H9 (cell line): ENCODE results near the gene PITX3. TPM values are rescaled to one million over a fixed set of nuclear protein-coding genes. Genes with fewer than 3 reads are reported as not detected.

Source experiments
- DNase-seq: peaks from one replicate; pipeline ENCODE4 v3.0.0-alpha.2; 2017
- H2AFZ ChIP-seq: one replicate; pipeline ENCODE4 v1.6.1; 2013; ENCODE audit warnings: mild to moderate bottlenecking, low read length, control low read depth, moderate library complexity
- H2AK5ac ChIP-seq: 2 replicates; pipeline ENCODE4 v1.6.1; 2013; ENCODE audit warnings: low read length, control low read depth, mixed read lengths; ENCODE audit not compliant: insufficient read length
- H2BK120ac ChIP-seq: one replicate; pipeline ENCODE4 v1.6.1; 2013; ENCODE audit warnings: low read depth, mild to moderate bottlenecking, low read length, control low read depth, inconsistent platforms; ENCODE audit not compliant: poor library complexity, severe bottlenecking
- H2BK12ac ChIP-seq: 2 replicates; pipeline ENCODE4 v1.6.1; 2013; ENCODE audit warnings: low read length, control low read depth, mixed read lengths, low read depth; ENCODE audit not compliant: insufficient read length
- H2BK15ac ChIP-seq: 2 replicates; pipeline ENCODE4 v1.6.1; 2013; ENCODE audit warnings: low read depth, low read length, control low read depth
- H2BK20ac ChIP-seq: one replicate; pipeline ENCODE4 v1.6.1; 2013; ENCODE audit warnings: low read depth, mild to moderate bottlenecking, low read length, control low read depth, inconsistent platforms; ENCODE audit not compliant: poor library complexity, severe bottlenecking
- H2BK5ac ChIP-seq: 2 replicates; pipeline ENCODE4 v1.6.1; 2013; ENCODE audit warnings: low read length, control low read depth, mixed read lengths; ENCODE audit not compliant: insufficient read length
- H3K14ac ChIP-seq: 2 replicates; pipeline ENCODE4 v1.6.1; 2013; ENCODE audit warnings: low read length, control low read depth; ENCODE audit not compliant: insufficient read depth
- H3K18ac ChIP-seq: 2 replicates; pipeline ENCODE4 v1.6.1; 2013; ENCODE audit warnings: low read depth, mild to moderate bottlenecking, mixed read lengths, low read length, control low read depth; ENCODE audit not compliant: insufficient read length
- H3K23ac ChIP-seq: 2 replicates; pipeline ENCODE4 v1.6.1; 2013; ENCODE audit warnings: low read length, control low read depth, mixed read lengths, low read depth; ENCODE audit not compliant: insufficient read length
- H3K23me2 ChIP-seq: 2 replicates; pipeline ENCODE4 v1.6.1; 2013; ENCODE audit warnings: low read depth, mild to moderate bottlenecking, mixed read lengths, low read length, control low read depth; ENCODE audit not compliant: insufficient read length, poor library complexity, severe bottlenecking
- H3K27ac ChIP-seq: 2 replicates; pipeline ENCODE4 v1.5.1; 2013; ENCODE audit warnings: low read length, control low read depth, mixed read lengths, low read depth; ENCODE audit not compliant: insufficient read length
- H3K27me3 ChIP-seq: 2 replicates; pipeline ENCODE4 v1.6.1; 2013; ENCODE audit warnings: low read length, control low read depth, inconsistent platforms; ENCODE audit not compliant: insufficient read depth
- H3K4ac ChIP-seq: 2 replicates; pipeline ENCODE4 v1.6.1; 2013; ENCODE audit warnings: low read depth, mild to moderate bottlenecking, control low read depth, inconsistent platforms, low read length, moderate library complexity
- H3K4me1 ChIP-seq: 2 replicates; pipeline ENCODE4 v1.6.1; 2013; ENCODE audit warnings: low read length, control low read depth, inconsistent platforms; ENCODE audit not compliant: insufficient read depth
- H3K4me2 ChIP-seq: 2 replicates; pipeline ENCODE4 v1.6.1; 2013; ENCODE audit warnings: low read length, control low read depth, mixed read lengths; ENCODE audit not compliant: insufficient read length, insufficient read depth
- H3K56ac ChIP-seq: 2 replicates; pipeline ENCODE4 v1.6.1; 2013; ENCODE audit warnings: low read depth, mild to moderate bottlenecking, mixed read lengths, low read length, control low read depth; ENCODE audit not compliant: insufficient read length
- H3K79me1 ChIP-seq: 2 replicates; pipeline ENCODE4 v1.6.1; 2013; ENCODE audit warnings: low read depth, mild to moderate bottlenecking, moderate library complexity, low read length, control low read depth, inconsistent platforms; ENCODE audit not compliant: insufficient read depth, poor library complexity, severe bottlenecking
- H3K79me2 ChIP-seq: 2 replicates; pipeline ENCODE4 v1.6.1; 2013; ENCODE audit warnings: low read length, control low read depth, inconsistent platforms; ENCODE audit not compliant: insufficient read depth
- H3K9ac ChIP-seq: 2 replicates; pipeline ENCODE4 v1.6.1; 2013; ENCODE audit warnings: low read length, control low read depth, mixed read lengths; ENCODE audit not compliant: insufficient read length; ENCODE audit errors: extremely low read depth
- H3K9me3 ChIP-seq: one replicate; pipeline ENCODE4 v1.6.1; 2013; ENCODE audit warnings: low read depth, low read length, inconsistent platforms; ENCODE audit not compliant: control insufficient read depth
- H3T11ph ChIP-seq: one replicate; pipeline ENCODE4 v1.6.1; 2013; ENCODE audit warnings: mild to moderate bottlenecking, low read length, control low read depth, inconsistent platforms
- H4K20me1 ChIP-seq: one replicate; pipeline ENCODE4 v1.6.1; 2013; ENCODE audit not compliant: control insufficient read depth, insufficient read length, insufficient read depth
- H4K5ac ChIP-seq: 2 replicates; pipeline ENCODE4 v1.6.1; 2013; ENCODE audit warnings: low read depth, mild to moderate bottlenecking, mixed read lengths, low read length, control low read depth; ENCODE audit not compliant: insufficient read length
- H4K8ac ChIP-seq: replicated peaks from 2 replicates; pipeline ENCODE4 v1.6.1; 2013; ENCODE audit warnings: low read length, control low read depth, mixed read lengths, low read depth; ENCODE audit not compliant: insufficient read length
- H4K91ac ChIP-seq: 2 replicates; pipeline ENCODE4 v1.6.1; 2013; ENCODE audit warnings: low read depth, mild to moderate bottlenecking, moderate library complexity, mixed read lengths, low read length, control low read depth; ENCODE audit not compliant: insufficient read length
- H3K27ac Mint-ChIP-seq, 3 experiments: 2 replicates in 2 of 3; 3 replicates in 1 of 3; pipeline ENCODE4 v1.8.0; 2020 to 2021; ENCODE audit warnings: mixed read lengths in 3 of 3, mild to moderate bottlenecking in 1 of 3, moderate library complexity in 1 of 3
- H3K27me3 Mint-ChIP-seq: 2 replicates; pipeline ENCODE4 v1.8.0; 2021; ENCODE audit warnings: low read depth, mild to moderate bottlenecking, moderate library complexity, mixed read lengths
- H3K36me3 Mint-ChIP-seq, 3 experiments: 2 replicates in 2 of 3; 3 replicates in 1 of 3; pipeline ENCODE4 v1.8.0; 2020 to 2021; ENCODE audit warnings: low read depth in 3 of 3, mixed read lengths in 3 of 3; ENCODE audit not compliant: insufficient read depth in 1 of 3
- H3K4me1 Mint-ChIP-seq, 2 experiments: 2 replicates each; pipeline ENCODE4 v1.8.0; 2020; ENCODE audit warnings: mixed read lengths in 2 of 2
- H3K4me3 Mint-ChIP-seq, 2 experiments: 2 replicates in 1 of 2; 3 replicates in 1 of 2; pipeline ENCODE4 v1.8.0; 2020 to 2021; ENCODE audit warnings: mild to moderate bottlenecking in 2 of 2, mixed read lengths in 2 of 2, moderate library complexity in 1 of 2
- H3K9me3 Mint-ChIP-seq, 2 experiments: 2 replicates in 1 of 2; 3 replicates in 1 of 2; pipeline ENCODE4 v1.8.0; 2020; ENCODE audit warnings: mild to moderate bottlenecking in 2 of 2, mixed read lengths in 2 of 2, moderate library complexity in 1 of 2
- CTCF ChIP-seq: fragments of 200-600 bp; sonication (generic); conservative IDR thresholded peaks from 3 replicates; pipeline ENCODE4 v1.8.0; 2021; ENCODE audit warnings: antibody characterized with exemption, mild to moderate bottlenecking
- total RNA-seq: library from RNA; stranded (reverse); gene quantifications from 2 replicates; pipeline ENCODE4 v1.2.1, GENCODE V29; 2021

Gene PITX3
- total RNA-seq, 1 experiment from 2014 or later = not detected

GRCh38 chr10:102261196-102261595 lies 19.9 kb upstream of the PITX3 start:
- no peak overlapping the region for H3K56ac ChIP-seq
- Mint-ChIP-seq H3K36me3 (peaks cover 0 to 19% (median 17%) of the 10 kb centered on the region in 3 experiments; a peak in 5 of 7 replicates), H3K27ac (no peak overlapping the region), H3K9me3 (no peaks in the 10 kb centered on the region), H3K27me3 (no peaks in the 10 kb centered on the region), H3K4me3 (no peak overlapping the region), H3K4me1 (peaks cover 4% of the 10 kb centered on the region in 2 experiments; a peak in 2 of 4 replicates)
- no peaks in the 10 kb centered on the region for H3K79me2 ChIP-seq
- no peak overlapping the region for H2BK12ac ChIP-seq
- no peak overlapping the region for H4K91ac ChIP-seq
- H3K14ac ChIP-seq = no peak overlapping the region
- no peak overlapping the region for H3K4ac ChIP-seq
- no peaks in the 10 kb centered on the region for H3K27me3 ChIP-seq
- no peak overlapping the region for H3K9ac ChIP-seq
- H4K5ac ChIP-seq = no peak overlapping the region
- no peak overlapping the region for H2BK15ac ChIP-seq
- no peaks in the 10 kb centered on the region for H3K9me3 ChIP-seq
- no peak overlapping the region for H2AK5ac ChIP-seq
- no peak overlapping the region for H2AFZ ChIP-seq
- no peak overlapping the region for H3T11ph ChIP-seq
- no peak overlapping the region for H2BK5ac ChIP-seq
- H3K4me1 ChIP-seq = no peaks in the 10 kb centered on the region
- H3K23ac ChIP-seq = no peak overlapping the region
- no peak overlapping the region for H2BK120ac ChIP-seq
- no peaks in the 10 kb centered on the region for H3K23me2 ChIP-seq
- no peak for TF ChIP-seq CTCF
- no peak overlapping the region for H4K8ac ChIP-seq
- H3K79me1 ChIP-seq = peaks cover 3% of the 10 kb centered on the region
- no peak overlapping the region for H3K18ac ChIP-seq
- H3K4me2 ChIP-seq = no peak overlapping the region
- H4K20me1 ChIP-seq = no peaks in the 10 kb centered on the region
- DNase-seq = no peak
- no peak overlapping the region for H3K27ac ChIP-seq
- no peak overlapping the region for H2BK20ac ChIP-seq
